WTC11 (cell line): ENCODE measurements around the gene ARL15. TPM values are rescaled to one million over a fixed set of nuclear protein-coding genes. Genes with fewer than 3 reads are reported as not detected.

ENCODE experiments used
- ATAC-seq: fragments of 200-7000 bp; cut with Tn5 transposase; 2 replicates; pipeline ENCODE4 v1.10.0; 2021; ENCODE audit warnings: mild to moderate bottlenecking, moderate library complexity
- CTCF ChIA-PET: fragments of 300-600 bp; sonication (Branson Sonifier 250); formaldehyde crosslinking; loops from one replicate; lab custom pipeline; 2021; ENCODE audit warnings: antibody characterized with exemption; lab: Charles Lee
- POLR2A ChIA-PET: fragments of 350-600 bp; sonication (Branson Sonifier 250); formaldehyde crosslinking; loops from one replicate; lab custom pipeline; 2021; ENCODE audit warnings: antibody characterized with exemption; lab: Charles Lee
- DNase-seq: peaks from one replicate; pipeline ENCODE4 v3.0.0; 2021; ENCODE audit warnings: low spot score
- H3K27ac Mint-ChIP-seq: 2 replicates; pipeline ENCODE4 v1.8.0; 2021; ENCODE audit warnings: mixed read lengths
- H3K27me3 Mint-ChIP-seq: 2 replicates; pipeline ENCODE4 v1.8.0; 2021; ENCODE audit warnings: low read depth, mild to moderate bottlenecking, moderate library complexity, mixed read lengths
- H3K36me3 Mint-ChIP-seq: 2 replicates; pipeline ENCODE4 v1.8.0; 2021; ENCODE audit warnings: mixed read lengths
- H3K4me1 Mint-ChIP-seq: 2 replicates; pipeline ENCODE4 v1.8.0; 2022; ENCODE audit warnings: mixed read lengths
- H3K4me3 Mint-ChIP-seq: 2 replicates; pipeline ENCODE4 v1.8.0; 2021; ENCODE audit warnings: mild to moderate bottlenecking, moderate library complexity, mixed read lengths
- H3K9me3 Mint-ChIP-seq: 2 replicates; pipeline ENCODE4 v1.8.0; 2021; ENCODE audit warnings: mixed read lengths
- CREM ChIP-seq: sonication (generic); formaldehyde crosslinking; IDR thresholded peaks from 2 replicates; pipeline ENCODE4 v1.8.1; 2022; ENCODE audit warnings: mild to moderate bottlenecking, missing genetic modification reagents, moderate library complexity
- FOXP1 ChIP-seq: sonication (generic); formaldehyde crosslinking; IDR thresholded peaks from 2 replicates; pipeline ENCODE4 v1.8.0; 2022; ENCODE audit warnings: missing genetic modification reagents, mild to moderate bottlenecking, moderate library complexity, borderline replicate concordance
- GTF2I ChIP-seq: fragments of 250-450 bp; sonication (Bioruptor Pico); conservative IDR thresholded peaks from 2 replicates; pipeline ENCODE4 v1.4.0; 2021; ENCODE audit warnings: mild to moderate bottlenecking
- IRF2 ChIP-seq: sonication (generic); formaldehyde crosslinking; IDR thresholded peaks from 2 replicates; pipeline ENCODE4 v1.8.0; 2022; ENCODE audit warnings: low read depth, missing genetic modification reagents, borderline replicate concordance
- MYBL2 ChIP-seq: sonication (generic); formaldehyde crosslinking; IDR thresholded peaks from 2 replicates; pipeline ENCODE4 v1.8.1; 2023; ENCODE audit warnings: mild to moderate bottlenecking, moderate library complexity, missing genetic modification reagents
- NFYB ChIP-seq: sonication (generic); formaldehyde crosslinking; conservative IDR thresholded peaks from 2 replicates; pipeline ENCODE4 v1.8.0; 2022; ENCODE audit warnings: low read depth, missing genetic modification reagents
- NR1H2 ChIP-seq: sonication (generic); formaldehyde crosslinking; IDR thresholded peaks from 2 replicates; pipeline ENCODE4 v1.9.0; 2021; ENCODE audit warnings: mild to moderate bottlenecking, moderate library complexity, missing genetic modification reagents
- OVOL2 ChIP-seq: fragments of 250-450 bp; sonication (Bioruptor Pico); IDR thresholded peaks from 2 replicates; pipeline ENCODE4 v1.9.0; 2021; ENCODE audit warnings: mild to moderate bottlenecking, borderline replicate concordance
- STAT6 ChIP-seq: sonication (generic); formaldehyde crosslinking; conservative IDR thresholded peaks from 2 replicates; pipeline ENCODE4 v1.8.1; 2023; ENCODE audit warnings: mild to moderate bottlenecking, low read depth, missing genetic modification reagents, moderate library complexity
- TCF7 ChIP-seq: sonication (generic); formaldehyde crosslinking; IDR thresholded peaks from 2 replicates; pipeline ENCODE4 v1.8.0; 2022; ENCODE audit warnings: mild to moderate bottlenecking, low read depth, missing genetic modification reagents, moderate library complexity
- TEAD1 ChIP-seq: sonication (generic); formaldehyde crosslinking; IDR thresholded peaks from 2 replicates; pipeline ENCODE4 v1.8.0; 2022; ENCODE audit warnings: mild to moderate bottlenecking, missing genetic modification reagents
- total RNA-seq: library from RNA; stranded (reverse); gene quantifications from 3 replicates; pipeline ENCODE4 v1.2.3, GENCODE V29; 2021
- TF ChIP-seq, protein P1 (sequence below): sonication (generic); formaldehyde crosslinking; IDR thresholded peaks from 2 replicates; pipeline ENCODE4 v1.8.0; 2023; ENCODE audit warnings: missing genetic modification reagents, mild to moderate bottlenecking, borderline replicate concordance
- TF ChIP-seq, protein P2 (sequence below): sonication (generic); formaldehyde crosslinking; IDR thresholded peaks from 2 replicates; pipeline ENCODE4 v1.8.1; 2023; ENCODE audit warnings: mild to moderate bottlenecking, missing genetic modification reagents, moderate library complexity
- TF ChIP-seq, protein P3 (sequence below): sonication (generic); formaldehyde crosslinking; IDR thresholded peaks from 2 replicates; pipeline ENCODE4 v1.8.1; 2022; ENCODE audit warnings: low read depth, mild to moderate bottlenecking, moderate library complexity, missing genetic modification reagents, borderline replicate concordance
- TF ChIP-seq, protein P4 (sequence below): sonication (generic); formaldehyde crosslinking; IDR thresholded peaks from 2 replicates; pipeline ENCODE4 v1.8.0; 2022; ENCODE audit warnings: missing genetic modification reagents
- TF ChIP-seq, protein P5 (sequence below): fragments of 250-450 bp; sonication (Bioruptor Pico); IDR thresholded peaks from 2 replicates; pipeline ENCODE4 v1.9.0; 2021; ENCODE audit warnings: mild to moderate bottlenecking

The ARL15 gene
- total RNA-seq, 1 experiment from 2014 or later, result 20.1 TPM

DNA sequence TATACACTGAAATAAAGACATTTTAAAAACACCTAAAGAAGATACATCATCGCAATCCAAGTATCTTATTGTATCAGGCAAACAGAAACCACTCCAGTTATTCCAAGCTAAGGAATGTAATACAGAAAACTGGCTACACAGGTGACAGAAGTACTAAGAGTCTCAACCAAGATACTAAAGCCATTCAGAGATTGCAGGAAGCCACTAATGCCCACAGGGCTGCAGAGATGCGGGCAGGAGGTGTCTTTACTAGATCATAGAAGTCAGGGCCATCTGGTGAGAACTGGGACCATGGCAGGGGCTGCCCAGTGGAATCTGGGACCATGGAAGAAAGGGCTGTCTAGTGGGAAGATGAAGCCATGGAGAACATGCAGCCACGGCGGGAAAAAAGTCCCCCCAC lies 384.3 kb downstream of the ARL15 start:
- no peaks in the 10 kb centered on the region for H3K36me3 Mint-ChIP-seq
- no peak overlapping the region for H3K4me3 Mint-ChIP-seq
- no peaks in the 10 kb centered on the region for H3K27me3 Mint-ChIP-seq
- H3K4me1 Mint-ChIP-seq, result peaks cover 31% of the 10 kb centered on the region
- ChIA-PET CTCF (no interaction called here), POLR2A (no interaction called here)
- H3K27ac Mint-ChIP-seq, result no peak overlapping the region
- no peaks in the 10 kb centered on the region for H3K9me3 Mint-ChIP-seq
- DNase-seq (no peak), ATAC-seq (no peak)
- TF ChIP-seq IRF2, result no peak
- no peak for TF ChIP-seq CREM (CRISPR knock-in tag)
- no peak for TF ChIP-seq NR1H2
- no peak for TF ChIP-seq TCF7 (CRISPR knock-in tag)
- no peak for TF ChIP-seq NFYB (CRISPR knock-in tag)
- TF ChIP-seq, protein P1, sequence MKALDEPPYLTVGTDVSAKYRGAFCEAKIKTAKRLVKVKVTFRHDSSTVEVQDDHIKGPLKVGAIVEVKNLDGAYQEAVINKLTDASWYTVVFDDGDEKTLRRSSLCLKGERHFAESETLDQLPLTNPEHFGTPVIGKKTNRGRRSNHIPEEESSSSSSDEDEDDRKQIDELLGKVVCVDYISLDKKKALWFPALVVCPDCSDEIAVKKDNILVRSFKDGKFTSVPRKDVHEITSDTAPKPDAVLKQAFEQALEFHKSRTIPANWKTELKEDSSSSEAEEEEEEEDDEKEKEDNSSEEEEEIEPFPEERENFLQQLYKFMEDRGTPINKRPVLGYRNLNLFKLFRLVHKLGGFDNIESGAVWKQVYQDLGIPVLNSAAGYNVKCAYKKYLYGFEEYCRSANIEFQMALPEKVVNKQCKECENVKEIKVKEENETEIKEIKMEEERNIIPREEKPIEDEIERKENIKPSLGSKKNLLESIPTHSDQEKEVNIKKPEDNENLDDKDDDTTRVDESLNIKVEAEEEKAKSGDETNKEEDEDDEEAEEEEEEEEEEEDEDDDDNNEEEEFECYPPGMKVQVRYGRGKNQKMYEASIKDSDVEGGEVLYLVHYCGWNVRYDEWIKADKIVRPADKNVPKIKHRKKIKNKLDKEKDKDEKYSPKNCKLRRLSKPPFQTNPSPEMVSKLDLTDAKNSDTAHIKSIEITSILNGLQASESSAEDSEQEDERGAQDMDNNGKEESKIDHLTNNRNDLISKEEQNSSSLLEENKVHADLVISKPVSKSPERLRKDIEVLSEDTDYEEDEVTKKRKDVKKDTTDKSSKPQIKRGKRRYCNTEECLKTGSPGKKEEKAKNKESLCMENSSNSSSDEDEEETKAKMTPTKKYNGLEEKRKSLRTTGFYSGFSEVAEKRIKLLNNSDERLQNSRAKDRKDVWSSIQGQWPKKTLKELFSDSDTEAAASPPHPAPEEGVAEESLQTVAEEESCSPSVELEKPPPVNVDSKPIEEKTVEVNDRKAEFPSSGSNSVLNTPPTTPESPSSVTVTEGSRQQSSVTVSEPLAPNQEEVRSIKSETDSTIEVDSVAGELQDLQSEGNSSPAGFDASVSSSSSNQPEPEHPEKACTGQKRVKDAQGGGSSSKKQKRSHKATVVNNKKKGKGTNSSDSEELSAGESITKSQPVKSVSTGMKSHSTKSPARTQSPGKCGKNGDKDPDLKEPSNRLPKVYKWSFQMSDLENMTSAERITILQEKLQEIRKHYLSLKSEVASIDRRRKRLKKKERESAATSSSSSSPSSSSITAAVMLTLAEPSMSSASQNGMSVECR (CRISPR knock-in tag), result no peak
- TF ChIP-seq, all 79 proteins: peak for 0

DNA sequence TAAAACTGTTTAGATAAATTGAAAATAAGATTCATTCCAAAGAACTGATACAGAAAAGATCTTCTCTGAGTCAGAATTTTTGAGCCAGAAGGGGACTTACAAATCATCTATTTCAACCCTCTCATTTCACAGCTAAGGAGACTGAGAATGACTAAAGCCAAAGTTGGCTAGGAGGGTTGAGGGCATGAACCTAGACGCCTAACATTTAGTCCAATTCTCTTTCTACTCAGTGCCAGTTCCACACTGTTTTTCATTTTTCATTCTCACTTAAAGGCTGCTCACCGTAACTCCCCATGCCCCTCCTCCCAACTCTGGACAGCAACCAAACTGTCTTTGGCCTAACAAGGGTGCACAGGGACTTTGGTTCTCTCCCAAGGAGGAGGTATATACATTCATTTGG lies 386.0 kb downstream of the ARL15 start:
- Mint-ChIP-seq H3K27ac (no peak overlapping the region), H3K9me3 (no peaks in the 10 kb centered on the region), H3K4me3 (no peak overlapping the region), H3K27me3 (no peaks in the 10 kb centered on the region), H3K36me3 (no peaks in the 10 kb centered on the region), H3K4me1 (peaks cover 31% of the 10 kb centered on the region)
- POLR2A ChIA-PET, result no interaction called here
- ATAC-seq (no peak), DNase-seq (no peak)
- no peak for TF ChIP-seq STAT6 (CRISPR knock-in tag)
- no peak for TF ChIP-seq MYBL2 (CRISPR knock-in tag)
- TF ChIP-seq FOXP1 (CRISPR knock-in tag), result no peak
- TF ChIP-seq OVOL2 (CRISPR knock-in tag), result no peak
- TF ChIP-seq, protein P2, sequence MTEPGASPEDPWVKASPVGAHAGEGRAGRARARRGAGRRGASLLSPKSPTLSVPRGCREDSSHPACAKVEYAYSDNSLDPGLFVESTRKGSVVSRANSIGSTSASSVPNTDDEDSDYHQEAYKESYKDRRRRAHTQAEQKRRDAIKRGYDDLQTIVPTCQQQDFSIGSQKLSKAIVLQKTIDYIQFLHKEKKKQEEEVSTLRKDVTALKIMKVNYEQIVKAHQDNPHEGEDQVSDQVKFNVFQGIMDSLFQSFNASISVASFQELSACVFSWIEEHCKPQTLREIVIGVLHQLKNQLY (CRISPR knock-in tag), result no peak
- TF ChIP-seq, protein P3, sequence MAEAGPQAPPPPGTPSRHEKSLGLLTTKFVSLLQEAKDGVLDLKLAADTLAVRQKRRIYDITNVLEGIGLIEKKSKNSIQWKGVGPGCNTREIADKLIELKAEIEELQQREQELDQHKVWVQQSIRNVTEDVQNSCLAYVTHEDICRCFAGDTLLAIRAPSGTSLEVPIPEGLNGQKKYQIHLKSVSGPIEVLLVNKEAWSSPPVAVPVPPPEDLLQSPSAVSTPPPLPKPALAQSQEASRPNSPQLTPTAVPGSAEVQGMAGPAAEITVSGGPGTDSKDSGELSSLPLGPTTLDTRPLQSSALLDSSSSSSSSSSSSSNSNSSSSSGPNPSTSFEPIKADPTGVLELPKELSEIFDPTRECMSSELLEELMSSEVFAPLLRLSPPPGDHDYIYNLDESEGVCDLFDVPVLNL (CRISPR knock-in tag), result no peak
- TF ChIP-seq TEAD1 (CRISPR knock-in tag), result no peak
- no peak for TF ChIP-seq GTF2I (CRISPR knock-in tag)
- CTCF ChIA-PET, result no interaction called here

DNA sequence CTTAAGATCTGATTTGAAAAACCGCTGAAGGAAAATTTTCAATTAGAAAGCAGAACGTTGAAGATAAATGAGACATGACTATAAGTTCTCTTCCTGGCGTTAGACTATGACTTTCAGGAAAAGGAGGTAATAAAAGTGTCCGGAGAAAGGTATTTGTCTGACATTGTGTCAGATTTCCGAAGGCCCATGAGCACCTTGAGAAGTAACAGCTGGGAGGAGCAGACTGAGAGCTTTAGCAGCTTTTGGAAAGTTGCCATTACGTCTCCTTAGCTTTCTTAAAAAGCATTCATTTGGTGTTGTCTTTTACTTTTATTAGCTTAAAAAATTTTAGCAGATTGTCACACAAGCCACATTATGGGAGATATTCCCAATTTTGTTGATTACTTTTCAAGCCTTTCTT lies 386.4 kb downstream of the ARL15 start:
- ChIA-PET CTCF (no interaction called here), POLR2A (no interaction called here)
- no peaks in the 10 kb centered on the region for H3K27me3 Mint-ChIP-seq
- H3K9me3 Mint-ChIP-seq, result no peaks in the 10 kb centered on the region
- no peak for ATAC-seq
- H3K27ac Mint-ChIP-seq, result no peak overlapping the region
- no peak for DNase-seq
- no peak overlapping the region for H3K4me3 Mint-ChIP-seq
- peaks cover 29% of the 10 kb centered on the region for H3K4me1 Mint-ChIP-seq
- no peaks in the 10 kb centered on the region for H3K36me3 Mint-ChIP-seq
- TF ChIP-seq, protein P2 (CRISPR knock-in tag), result no peak
- TF ChIP-seq, protein P4, sequence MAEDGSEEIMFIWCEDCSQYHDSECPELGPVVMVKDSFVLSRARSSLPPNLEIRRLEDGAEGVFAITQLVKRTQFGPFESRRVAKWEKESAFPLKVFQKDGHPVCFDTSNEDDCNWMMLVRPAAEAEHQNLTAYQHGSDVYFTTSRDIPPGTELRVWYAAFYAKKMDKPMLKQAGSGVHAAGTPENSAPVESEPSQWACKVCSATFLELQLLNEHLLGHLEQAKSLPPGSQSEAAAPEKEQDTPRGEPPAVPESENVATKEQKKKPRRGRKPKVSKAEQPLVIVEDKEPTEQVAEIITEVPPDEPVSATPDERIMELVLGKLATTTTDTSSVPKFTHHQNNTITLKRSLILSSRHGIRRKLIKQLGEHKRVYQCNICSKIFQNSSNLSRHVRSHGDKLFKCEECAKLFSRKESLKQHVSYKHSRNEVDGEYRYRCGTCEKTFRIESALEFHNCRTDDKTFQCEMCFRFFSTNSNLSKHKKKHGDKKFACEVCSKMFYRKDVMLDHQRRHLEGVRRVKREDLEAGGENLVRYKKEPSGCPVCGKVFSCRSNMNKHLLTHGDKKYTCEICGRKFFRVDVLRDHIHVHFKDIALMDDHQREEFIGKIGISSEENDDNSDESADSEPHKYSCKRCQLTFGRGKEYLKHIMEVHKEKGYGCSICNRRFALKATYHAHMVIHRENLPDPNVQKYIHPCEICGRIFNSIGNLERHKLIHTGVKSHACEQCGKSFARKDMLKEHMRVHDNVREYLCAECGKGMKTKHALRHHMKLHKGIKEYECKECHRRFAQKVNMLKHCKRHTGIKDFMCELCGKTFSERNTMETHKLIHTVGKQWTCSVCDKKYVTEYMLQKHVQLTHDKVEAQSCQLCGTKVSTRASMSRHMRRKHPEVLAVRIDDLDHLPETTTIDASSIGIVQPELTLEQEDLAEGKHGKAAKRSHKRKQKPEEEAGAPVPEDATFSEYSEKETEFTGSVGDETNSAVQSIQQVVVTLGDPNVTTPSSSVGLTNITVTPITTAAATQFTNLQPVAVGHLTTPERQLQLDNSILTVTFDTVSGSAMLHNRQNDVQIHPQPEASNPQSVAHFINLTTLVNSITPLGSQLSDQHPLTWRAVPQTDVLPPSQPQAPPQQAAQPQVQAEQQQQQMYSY (CRISPR knock-in tag), result no peak
- no peak for TF ChIP-seq TEAD1 (CRISPR knock-in tag)
- TF ChIP-seq, protein P5, sequence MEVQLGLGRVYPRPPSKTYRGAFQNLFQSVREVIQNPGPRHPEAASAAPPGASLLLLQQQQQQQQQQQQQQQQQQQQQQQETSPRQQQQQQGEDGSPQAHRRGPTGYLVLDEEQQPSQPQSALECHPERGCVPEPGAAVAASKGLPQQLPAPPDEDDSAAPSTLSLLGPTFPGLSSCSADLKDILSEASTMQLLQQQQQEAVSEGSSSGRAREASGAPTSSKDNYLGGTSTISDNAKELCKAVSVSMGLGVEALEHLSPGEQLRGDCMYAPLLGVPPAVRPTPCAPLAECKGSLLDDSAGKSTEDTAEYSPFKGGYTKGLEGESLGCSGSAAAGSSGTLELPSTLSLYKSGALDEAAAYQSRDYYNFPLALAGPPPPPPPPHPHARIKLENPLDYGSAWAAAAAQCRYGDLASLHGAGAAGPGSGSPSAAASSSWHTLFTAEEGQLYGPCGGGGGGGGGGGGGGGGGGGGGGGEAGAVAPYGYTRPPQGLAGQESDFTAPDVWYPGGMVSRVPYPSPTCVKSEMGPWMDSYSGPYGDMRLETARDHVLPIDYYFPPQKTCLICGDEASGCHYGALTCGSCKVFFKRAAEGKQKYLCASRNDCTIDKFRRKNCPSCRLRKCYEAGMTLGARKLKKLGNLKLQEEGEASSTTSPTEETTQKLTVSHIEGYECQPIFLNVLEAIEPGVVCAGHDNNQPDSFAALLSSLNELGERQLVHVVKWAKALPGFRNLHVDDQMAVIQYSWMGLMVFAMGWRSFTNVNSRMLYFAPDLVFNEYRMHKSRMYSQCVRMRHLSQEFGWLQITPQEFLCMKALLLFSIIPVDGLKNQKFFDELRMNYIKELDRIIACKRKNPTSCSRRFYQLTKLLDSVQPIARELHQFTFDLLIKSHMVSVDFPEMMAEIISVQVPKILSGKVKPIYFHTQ (CRISPR knock-in tag), result no peak
